Testis (tissue), 2 donors: ENCODE measurements around the gene PDE10A.

Experiments
- POLR2A ChIP-seq: fragments of 450-650 bp; IDR thresholded peaks from one replicate; pipeline ENCODE4 v1.6.1; 2017; ENCODE audit warnings: antibody characterized with exemption, mild to moderate bottlenecking, moderate library complexity
- TF ChIP-seq, protein P1 (sequence below), 3 experiments: fragments of 450-650 bp in 2 of 3; fragments of 200-600 bp in 1 of 3; sonication (generic) in 1 of 3; IDR thresholded peaks; one replicate each; pipeline ENCODE4 v1.5.1; 2016 to 2019; ENCODE audit warnings: antibody characterized with exemption in 3 of 3, mild to moderate bottlenecking in 2 of 3, moderate library complexity in 1 of 3

- TF ChIP-seq, protein P1, sequence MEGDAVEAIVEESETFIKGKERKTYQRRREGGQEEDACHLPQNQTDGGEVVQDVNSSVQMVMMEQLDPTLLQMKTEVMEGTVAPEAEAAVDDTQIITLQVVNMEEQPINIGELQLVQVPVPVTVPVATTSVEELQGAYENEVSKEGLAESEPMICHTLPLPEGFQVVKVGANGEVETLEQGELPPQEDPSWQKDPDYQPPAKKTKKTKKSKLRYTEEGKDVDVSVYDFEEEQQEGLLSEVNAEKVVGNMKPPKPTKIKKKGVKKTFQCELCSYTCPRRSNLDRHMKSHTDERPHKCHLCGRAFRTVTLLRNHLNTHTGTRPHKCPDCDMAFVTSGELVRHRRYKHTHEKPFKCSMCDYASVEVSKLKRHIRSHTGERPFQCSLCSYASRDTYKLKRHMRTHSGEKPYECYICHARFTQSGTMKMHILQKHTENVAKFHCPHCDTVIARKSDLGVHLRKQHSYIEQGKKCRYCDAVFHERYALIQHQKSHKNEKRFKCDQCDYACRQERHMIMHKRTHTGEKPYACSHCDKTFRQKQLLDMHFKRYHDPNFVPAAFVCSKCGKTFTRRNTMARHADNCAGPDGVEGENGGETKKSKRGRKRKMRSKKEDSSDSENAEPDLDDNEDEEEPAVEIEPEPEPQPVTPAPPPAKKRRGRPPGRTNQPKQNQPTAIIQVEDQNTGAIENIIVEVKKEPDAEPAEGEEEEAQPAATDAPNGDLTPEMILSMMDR (IDR thresholded peaks at IDR 0.05): no peak
- no peak for TF ChIP-seq POLR2A
Observed at GRCh38 chr6:165665384-165665672, 2.3 kb upstream of the PDE10A start.
